GM19351 (cell line): ENCODE measurements around the gene PTGS2.
A peak's percentile ranks its signal among the peaks of the same experiment; 100 is the strongest.

Experiments used
- ATAC-seq: cut with Tn5 transposase; IDR thresholded peaks from one replicate; pipeline ENCODE4 v1.9.1; 2021; ENCODE audit warnings: mild to moderate bottlenecking, moderate library complexity; ENCODE audit not compliant: unreplicated experiment

PTGS2 gene

DNA sequence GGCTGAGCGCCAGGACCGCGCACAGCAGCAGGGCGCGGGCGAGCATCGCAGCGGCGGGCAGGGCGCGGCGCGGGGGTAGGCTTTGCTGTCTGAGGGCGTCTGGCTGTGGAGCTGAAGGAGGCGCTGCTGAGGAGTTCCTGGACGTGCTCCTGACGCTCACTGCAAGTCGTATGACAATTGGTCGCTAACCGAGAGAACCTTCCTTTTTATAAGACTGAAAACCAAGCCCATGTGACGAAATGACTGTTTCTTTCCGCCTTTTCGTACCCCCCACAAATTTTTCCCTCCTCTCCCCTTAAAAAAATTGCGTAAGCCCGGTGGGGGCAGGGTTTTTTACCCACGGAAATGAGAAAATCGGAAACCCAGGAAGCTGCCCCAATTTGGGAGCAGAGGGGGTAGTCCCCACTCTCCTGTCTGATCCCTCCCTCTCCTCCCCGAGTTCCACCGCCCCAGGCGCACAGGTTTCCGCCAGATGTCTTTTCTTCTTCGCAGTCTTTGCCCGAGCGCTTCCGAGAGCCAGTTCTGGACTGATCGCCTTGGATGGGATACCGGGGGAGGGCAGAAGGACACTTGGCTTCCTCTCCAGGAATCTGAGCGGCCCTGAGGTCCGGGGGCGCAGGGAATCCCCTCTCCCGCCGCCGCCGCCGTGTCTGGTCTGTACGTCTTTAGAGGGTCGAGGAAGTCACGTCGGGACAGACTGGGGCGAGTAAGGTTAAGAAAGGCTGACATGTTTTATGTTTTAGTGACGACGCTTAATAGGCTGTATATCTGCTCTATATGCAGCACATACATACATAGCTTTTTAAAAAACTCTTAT, at the start of gene PTGS2:
Gene PTGS2 (minus strand): TSS at position 179 of the 817 bp plus-strand sequence. CDS start 133 bp downstream, at position 46.
- ATAC-seq, result peak; percentile 84

DNA sequence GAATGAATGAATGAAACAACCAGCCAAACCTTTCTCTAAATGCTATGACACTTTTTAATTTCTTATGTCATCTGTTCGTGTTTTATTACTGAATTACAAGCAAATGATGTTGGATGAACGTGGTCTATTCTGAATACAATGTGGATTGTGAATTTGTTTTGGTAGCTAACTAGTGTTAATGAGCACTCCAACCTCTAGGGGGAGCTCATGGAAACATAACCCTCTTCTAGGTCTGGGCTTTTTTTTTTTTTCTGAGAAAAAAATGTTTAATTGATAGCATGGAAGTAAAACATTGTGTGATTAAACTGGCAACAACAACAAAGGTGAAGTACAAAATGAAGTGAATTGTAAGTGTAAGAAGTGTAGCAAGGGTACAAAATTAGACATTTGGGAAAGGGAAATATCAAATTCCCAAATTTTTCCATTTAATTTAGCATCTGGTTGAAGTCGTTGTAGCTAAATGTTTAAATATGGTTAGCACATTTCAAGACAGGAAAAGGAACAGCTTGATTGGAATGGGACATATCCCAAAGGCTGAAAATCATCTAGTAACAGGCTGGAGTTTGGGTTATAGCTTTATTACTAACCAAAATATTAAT, 42.6 kb upstream of the PTGS2 start:
- ATAC-seq, result peak; percentile 84

DNA sequence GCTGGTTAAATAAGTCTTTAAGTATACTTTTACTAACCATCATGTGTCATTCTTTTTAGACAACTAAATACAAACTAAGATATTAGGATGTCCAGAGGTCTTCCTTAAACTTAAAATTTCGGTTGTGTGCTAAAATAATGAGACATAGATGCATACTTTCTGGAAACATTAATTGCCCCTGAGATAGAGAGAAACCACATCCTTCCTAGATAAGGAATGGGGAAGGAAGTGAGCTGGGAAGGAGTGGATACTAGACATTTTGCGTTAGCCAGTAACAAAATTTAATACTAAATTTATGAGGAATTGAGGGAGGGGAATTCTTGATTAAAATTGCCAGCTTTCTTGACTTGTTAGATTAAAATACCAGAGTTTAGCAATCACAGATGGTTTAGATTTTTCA, 37.1 kb upstream of the PTGS2 start:
- ATAC-seq, result no peak

DNA sequence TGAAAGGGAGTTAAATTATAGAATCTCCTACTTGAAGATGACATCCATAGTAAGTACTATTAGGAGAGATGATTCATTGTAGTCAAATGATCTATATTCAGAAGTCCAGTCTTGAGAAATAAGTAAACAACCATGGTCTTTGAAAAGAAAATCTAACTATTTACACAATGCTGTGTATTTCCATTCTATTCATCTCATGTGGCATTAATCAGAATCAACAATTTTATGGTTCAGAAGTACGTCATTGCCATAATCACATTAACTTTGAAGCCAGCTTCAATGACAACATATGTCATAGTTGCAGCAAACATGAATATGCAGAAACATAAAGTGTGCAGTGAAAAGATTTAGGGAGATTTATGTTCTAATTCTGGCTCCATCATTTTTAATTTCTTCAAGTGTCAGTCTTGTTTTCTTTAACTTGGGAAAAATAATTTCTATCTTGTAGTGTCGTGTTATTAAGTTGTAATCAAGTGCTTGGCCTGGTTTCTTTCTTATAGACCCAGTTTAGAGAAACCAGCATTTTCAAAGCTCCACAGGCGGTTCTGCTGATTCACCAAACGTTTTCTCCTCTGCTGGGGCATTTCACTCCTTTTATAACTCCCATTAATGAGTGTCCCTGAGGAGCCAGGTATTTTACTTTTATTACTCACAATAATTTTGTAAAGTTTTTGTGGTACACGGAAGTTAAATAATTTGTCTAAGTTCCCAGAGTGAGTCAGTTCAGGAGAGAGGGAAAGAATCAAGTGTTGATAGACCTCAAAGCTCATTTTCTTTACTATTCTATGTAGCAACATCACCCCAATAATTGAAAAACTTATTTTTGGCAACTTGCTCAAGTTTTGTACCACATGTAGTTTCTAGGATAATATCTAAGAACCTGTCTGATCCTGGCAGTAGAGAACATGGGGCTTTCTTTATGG, 35.9 kb upstream of the PTGS2 start:
- no peak for ATAC-seq

DNA sequence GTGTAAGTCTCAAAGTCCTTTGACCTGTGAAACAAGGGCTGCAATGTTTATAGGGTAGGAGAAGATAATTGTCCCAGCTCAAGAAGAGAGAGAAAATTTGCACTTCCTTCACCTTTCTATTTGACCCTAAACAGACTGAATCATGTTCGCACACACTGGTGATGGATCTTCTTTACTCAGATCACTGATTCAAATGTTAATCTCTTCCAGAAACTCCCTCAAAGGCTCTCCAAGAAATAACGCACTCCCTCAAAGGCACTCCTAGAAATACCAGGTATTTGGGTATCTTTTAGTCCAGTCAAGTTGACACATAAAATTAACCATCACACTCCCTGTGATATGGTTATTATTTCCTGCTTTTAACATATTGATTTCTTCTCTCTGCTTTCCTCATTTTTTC, 30.5 kb upstream of the PTGS2 start:
- ATAC-seq, result no peak

DNA sequence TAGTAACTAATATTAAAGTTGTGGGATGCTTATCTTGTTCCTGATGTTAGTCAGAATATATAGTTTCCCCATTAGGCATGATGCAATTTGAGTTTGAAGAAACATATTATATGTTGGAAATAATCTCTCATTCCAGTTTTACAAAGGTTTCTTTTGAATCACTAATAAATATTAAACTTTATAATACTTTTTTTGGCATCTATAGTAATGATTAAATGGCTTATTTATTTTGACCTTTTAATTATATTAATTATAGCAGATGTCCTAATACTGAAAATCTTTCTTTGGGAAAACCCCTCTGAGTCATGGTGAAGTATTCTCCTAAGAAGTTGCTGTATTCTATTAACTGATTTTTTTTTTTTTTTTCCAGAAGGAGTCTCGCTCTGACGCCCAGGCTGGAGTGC, 28.5 kb upstream of the PTGS2 start:
- no peak for ATAC-seq

DNA sequence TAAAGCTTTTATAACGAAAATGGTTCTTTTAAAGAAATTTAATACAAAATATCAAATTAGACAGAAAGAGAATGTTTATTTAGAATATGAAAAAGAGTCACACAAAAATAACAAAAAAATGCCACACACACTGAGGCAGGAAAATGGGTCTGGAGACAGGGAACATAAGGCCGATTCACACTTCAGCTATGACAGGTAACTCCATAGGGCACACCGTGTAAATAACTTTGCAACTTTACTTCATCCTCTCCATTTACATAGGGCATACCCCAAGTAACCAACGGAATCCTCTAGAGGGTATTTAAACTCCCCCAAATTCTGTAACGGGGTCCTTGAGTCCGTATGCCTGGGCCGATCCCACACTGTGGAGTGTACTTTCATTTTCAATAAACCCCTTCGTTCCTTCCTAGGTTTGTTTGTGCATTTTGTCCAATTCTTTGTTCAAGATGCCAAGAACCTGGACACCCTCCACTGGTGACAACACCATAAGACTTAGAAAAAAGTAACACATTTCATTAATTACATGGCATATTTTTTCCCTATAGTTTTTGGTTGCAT, 23.1 kb upstream of the PTGS2 start:
- ATAC-seq, result no peak

DNA sequence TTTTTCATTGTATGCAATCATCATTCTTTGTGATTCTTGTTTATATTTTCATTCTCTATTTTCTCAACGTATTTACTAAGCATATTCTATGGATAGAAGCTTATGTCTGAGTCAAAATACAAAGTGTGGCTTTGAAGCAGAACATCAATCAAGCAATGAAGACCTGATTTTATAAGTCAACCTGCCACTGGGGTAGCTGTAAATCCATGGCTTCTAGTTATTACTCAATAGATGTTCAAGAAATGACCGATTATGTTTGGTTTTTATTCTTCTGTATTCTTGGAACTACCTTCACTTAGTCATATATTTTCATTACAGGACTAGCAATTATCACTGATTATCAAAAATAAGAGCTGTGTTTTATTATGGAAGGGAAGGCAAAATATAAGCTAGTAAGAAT, 20.5 kb upstream of the PTGS2 start:
- no peak for ATAC-seq

DNA sequence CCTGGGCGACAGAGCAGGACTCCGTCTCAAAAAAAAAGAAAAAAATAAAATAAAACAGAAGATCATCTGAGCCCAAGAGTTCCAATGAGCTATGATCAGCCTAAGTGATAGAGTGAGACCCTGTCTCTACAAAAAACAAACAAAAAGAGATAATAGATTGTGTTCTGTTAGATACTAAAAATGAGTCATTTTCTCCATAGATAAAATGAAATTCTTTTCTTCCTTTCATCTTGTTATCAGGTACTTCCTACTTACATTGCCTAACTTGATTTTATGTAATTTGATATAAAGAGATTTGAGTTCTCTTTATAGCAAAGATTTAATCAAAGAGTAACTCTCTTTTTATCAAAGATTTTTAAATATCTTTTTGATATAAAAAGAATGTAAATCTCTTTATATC, 19.3 kb upstream of the PTGS2 start:
- no peak for ATAC-seq

DNA sequence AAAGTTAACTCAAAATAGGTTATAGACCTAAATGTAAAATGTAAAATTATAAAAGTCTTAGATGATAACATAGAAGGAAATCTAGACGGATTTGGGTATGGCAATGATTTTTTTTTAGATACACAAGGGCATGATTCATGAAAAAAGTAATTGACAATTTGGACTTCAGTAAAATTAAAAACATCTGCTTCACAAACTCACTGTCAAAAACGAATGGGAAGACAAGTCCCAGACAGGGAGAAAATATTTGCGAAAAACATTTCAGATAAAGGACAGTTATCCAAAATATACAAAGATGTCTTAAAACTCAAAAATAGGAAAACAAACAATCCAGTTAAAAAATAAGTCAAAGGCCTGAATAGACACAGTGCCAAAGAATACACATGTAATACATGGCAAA, 9.7 kb upstream of the PTGS2 start:
- ATAC-seq, result no peak

DNA sequence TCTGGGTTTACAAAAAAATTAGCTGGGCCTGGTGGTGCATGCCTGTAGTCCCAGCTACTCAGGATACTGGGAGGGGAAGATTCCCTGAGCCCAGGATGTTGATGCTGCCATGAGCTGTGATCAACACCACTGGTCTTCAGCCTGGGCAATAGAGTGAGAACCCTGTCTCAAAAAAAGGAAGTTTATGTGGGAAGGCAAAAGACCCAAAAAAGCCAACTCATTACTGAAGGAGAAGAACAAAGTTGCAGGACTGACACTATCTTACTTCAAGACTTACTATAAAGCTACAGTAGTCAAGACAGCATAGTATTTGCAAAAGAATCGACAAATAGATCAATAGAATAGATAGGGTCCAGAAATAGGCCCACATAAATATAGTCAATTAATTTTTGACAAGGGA, 9.2 kb upstream of the PTGS2 start:
- no peak for ATAC-seq

DNA sequence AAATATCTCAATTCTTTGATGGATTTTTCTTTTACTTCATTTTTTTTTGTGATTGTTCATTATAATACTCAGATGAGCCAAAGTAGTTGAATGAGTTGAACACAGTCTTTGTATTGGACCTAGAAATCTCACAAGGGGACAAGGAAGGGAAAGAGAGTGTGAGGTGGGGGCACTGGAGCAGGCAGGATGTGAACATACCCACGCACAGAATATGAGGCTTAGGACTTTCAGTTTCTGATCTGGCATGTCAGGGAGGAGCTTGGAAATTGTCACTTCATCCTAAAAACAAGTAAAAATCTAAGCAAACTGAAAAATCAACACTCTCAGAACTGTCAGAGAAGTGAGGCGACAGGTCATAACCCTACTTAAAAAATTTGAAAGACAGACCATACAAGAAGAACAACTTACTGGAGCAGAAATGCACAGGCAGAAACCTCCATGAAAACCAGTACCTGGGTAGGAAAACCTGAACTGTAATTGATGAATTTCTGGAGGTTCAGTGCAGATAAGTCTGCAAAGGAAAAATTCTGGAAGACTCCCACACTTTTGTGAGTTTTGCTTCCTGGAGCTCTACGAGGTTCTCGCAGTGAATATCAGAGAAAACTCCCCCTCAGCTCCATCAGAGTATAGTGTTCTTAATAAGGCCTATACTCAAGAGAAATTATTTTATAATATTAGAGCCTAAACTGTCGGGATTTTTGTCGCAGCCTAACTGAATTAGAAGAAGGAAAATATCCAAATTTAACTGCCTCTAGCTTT, 3.6 kb upstream of the PTGS2 start:
- no peak for ATAC-seq

DNA sequence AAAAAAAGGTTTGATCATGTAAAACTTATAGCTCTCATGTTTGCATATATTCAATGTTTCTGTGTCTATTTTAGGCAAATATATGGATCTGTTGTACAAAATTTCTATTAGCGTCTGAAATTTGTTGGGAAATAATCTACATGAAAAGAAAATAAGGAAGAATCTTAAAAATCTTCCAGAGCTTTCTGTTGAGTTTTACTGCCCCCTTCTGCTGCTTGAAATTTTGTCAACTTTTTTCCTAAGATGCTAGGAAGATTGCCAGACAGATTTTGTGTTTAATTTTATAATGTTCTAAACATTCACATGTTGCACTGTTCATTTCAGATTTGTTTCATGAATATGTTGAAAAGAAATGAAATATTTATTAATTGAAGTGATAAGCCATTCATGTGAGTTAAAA, 2.5 kb upstream of the PTGS2 start:
- ATAC-seq, result no peak

DNA sequence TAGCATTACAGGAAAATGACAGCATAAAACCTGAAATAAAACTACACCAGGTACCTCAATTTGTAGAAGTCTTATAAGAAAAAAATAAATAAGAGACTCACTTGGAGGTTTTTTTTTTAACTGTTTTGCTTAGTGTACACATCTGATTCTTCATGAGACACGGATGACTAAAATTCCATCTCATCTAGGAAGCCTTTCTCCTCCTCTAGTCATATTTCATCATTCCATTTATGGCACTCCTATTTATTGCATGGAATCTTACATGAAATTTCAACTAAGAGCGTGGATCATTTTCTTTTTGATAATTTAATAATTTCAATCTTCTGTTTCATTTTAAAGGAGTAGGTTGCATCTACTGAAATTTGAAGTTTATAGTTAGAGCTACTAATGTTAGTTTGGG, 1.6 kb upstream of the PTGS2 start:
- ATAC-seq, result no peak

DNA sequence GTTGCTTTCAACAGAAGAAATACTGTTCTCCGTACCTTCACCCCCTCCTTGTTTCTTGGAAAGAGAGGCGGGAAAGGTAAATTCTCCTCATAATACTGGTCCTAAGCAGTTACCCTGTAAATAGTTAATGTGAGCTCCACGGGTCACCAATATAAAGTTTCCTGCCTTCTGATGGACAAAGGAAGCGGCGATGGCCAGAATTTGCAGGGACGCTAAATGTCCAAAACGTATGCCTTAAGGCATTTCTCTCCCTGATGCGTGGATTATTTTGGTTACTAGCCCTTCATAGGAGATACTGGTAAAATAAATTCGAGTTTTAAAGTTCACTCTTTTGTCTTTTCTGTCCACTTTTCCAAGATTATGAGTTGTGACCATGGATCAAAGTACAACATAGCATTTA, 898 bp upstream of the PTGS2 start:
- no peak for ATAC-seq

DNA sequence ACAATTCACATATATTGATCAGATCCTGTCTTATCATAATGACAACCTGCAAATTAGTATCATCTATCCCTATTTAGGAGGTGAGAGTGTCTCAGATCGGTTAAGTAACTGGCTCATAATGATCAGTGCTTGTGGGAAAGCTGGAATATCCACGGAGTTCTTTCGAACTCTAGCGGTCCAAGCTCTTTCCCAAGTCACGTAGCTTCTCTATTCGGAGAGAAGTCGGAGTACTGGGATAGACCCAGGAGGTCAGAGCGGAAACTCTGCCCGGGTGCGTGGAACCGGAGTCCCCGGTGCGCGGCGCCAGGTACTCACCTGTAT, 339 bp downstream of the PTGS2 start:
- ATAC-seq, result no peak

DNA sequence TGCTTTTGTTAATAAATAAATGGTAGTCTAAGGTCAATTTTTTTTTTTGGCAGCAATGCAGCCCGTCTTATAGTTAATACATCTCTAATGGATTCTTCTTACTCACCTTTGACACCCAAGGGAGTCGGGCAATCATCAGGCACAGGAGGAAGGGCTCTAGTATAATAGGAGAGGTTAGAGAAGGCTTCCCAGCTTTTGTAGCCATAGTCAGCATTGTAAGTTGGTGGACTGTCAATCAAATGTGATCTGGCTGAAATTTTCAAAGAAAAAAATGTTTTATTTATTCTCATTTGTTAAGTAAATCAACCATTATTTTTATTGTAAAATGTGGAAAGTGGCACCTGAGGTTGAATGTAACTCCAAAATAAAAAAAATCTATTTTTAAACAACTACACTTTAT, 2.1 kb downstream of the PTGS2 start:
- no peak for ATAC-seq

DNA sequence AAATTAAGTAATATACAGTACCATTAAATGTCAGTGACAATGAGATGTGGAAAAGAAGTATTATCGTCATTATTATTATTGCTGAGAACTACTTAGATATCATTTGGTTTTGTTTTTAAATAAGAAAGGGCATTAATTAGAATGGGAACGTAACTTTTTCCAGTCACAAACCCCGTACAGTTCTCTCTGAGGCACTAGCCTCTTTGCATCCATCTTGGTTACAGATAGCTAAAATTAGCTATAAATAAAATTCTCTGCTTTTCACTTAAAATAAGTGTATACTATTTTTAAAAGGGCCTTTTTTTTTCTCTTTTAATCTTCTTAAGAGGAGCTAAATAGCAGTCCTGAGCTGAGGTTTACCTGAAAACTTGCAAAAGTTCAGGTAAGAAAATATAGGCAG, 7.6 kb downstream of the PTGS2 start:
- ATAC-seq, result no peak

DNA sequence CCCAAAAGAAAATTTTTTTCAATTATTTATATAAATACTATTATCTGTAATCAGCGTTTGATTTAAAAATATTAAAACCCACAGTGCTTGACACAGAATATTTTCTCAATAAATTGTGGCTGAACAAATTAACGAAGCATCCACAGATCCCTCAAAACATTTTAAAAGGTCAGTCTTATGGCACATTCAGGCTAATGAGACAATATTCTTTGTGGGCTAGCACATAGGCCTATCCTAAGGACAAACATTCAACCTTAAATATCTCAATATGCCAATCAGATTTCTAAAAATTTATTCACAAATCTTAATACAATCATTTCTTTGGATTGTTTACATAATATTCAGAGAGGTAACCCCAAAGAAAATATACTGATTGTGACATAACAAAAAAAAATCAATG, 8.1 kb downstream of the PTGS2 start:
- no peak for ATAC-seq

DNA sequence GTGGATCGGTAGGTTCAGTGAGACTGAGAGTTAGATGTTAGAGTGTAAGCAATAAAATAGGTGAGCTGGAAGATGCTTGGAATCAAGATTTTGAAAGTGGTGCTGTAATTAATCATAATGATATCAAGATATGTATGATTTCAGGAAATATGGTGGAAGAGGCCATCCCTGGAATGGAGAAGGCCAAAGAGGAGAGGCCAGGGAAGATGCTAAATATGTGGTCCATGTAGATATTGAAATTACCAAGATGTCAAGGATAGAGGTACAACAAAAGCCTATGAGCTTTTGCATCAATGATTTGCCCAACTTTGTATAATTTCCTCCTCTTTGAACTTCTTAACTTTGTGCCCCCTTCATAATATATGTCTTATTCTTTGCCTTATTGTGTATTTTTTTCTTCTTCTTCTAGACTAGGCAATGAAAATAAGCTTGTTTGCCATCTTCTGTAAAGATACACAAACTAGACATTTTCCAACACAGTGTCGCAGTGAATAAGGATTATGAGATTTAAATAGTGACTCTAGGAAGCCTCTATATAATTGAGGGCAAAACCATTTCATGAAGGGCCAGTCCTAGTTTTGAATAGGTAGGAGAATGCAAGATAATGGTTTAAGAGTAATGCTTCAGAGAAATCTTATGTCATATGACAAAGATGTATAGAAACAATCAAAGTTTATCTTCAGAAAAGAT, 8.9 kb downstream of the PTGS2 start:
- ATAC-seq, result no peak
